Sigmoid colon (tissue), 4 donors: Measurements from ENCODE around the gene FADS1.

ENCODE experiments used
- EP300 ChIP-seq, 4 donors: sonication (generic); formaldehyde crosslinking; IDR thresholded peaks; one replicate each; pipeline ENCODE4 v1.6.1; 2017; ENCODE audit warnings: antibody characterized with exemption in 4 of 4
- POLR2A ChIP-seq, 2 donors: fragments of 450-650 bp; IDR thresholded peaks; one replicate each; pipeline ENCODE4 v1.6.1; 2016; ENCODE audit warnings: antibody characterized with exemption in 2 of 2, mild to moderate bottlenecking in 2 of 2, moderate library complexity in 2 of 2
- POLR2AphosphoS5 ChIP-seq, 4 donors: sonication (generic); formaldehyde crosslinking; IDR thresholded peaks; one replicate each; pipeline ENCODE4 v1.6.1; 2017; ENCODE audit warnings: antibody characterized with exemption in 4 of 4
- TF ChIP-seq, protein P1 (sequence below), 4 experiments: fragments of 450-650 bp in 3 of 4; fragments of 200-600 bp in 1 of 4; IDR thresholded peaks; one replicate each; pipeline ENCODE4 v1.5.1; 2016 to 2019; ENCODE audit warnings: antibody characterized with exemption in 4 of 4, mild to moderate bottlenecking in 3 of 4, moderate library complexity in 2 of 4

DNA sequence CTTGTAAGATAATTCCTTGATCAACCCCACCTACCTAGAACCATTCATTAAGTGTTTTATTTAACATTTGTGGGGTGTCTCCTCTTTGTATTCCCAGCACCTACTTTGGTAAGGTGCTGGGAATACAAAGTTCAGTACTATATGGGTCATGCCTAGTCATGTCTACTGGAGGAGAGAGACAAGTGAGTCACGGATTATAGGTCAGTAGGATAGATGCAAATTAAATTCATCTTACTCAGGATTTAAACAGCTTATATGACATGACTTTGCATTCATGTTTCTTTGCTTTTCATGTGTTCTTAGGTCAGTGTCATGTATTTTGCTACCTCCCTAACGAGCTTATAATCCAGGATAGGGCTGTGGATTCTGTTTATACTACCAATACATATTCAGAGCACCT lies 3.4 kb upstream of the FADS1 start:
- TF ChIP-seq, protein P1, sequence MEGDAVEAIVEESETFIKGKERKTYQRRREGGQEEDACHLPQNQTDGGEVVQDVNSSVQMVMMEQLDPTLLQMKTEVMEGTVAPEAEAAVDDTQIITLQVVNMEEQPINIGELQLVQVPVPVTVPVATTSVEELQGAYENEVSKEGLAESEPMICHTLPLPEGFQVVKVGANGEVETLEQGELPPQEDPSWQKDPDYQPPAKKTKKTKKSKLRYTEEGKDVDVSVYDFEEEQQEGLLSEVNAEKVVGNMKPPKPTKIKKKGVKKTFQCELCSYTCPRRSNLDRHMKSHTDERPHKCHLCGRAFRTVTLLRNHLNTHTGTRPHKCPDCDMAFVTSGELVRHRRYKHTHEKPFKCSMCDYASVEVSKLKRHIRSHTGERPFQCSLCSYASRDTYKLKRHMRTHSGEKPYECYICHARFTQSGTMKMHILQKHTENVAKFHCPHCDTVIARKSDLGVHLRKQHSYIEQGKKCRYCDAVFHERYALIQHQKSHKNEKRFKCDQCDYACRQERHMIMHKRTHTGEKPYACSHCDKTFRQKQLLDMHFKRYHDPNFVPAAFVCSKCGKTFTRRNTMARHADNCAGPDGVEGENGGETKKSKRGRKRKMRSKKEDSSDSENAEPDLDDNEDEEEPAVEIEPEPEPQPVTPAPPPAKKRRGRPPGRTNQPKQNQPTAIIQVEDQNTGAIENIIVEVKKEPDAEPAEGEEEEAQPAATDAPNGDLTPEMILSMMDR (IDR thresholded peaks at IDR 0.05) = no peak
- TF ChIP-seq EP300 (IDR thresholded peaks at IDR 0.05) (no peak), POLR2A (IDR thresholded peaks at IDR 0.05) (no peak), POLR2AphosphoS5 (IDR thresholded peaks at IDR 0.05) (no peak)
